H1 (cell line): ENCODE data around the gene ADPRM. TPM values are rescaled to one million over a fixed set of nuclear protein-coding genes. Genes with fewer than 3 reads are reported as not detected.

Experiments used
- CTCF ChIA-PET: fragments of 300-600 bp; sonication (Branson Sonifier 250); formaldehyde crosslinking; loops from one replicate; lab custom pipeline; 2021; ENCODE audit not compliant: partially characterized antibody; lab: Charles Lee
- POLR2A ChIA-PET: fragments of 300-600 bp; sonication (Branson Sonifier 250); formaldehyde crosslinking; loops from one replicate; lab custom pipeline; 2021; ENCODE audit warnings: inconsistent platforms; ENCODE audit not compliant: partially characterized antibody; lab: Charles Lee
- DNase-seq, 2 experiments: peaks; one replicate each; pipeline versions ENCODE4 v3.0.0 to v3.0.0-alpha.2; 2010 to 2022; ENCODE audit warnings: low spot score in 2 of 2, low read depth in 1 of 2, mixed read lengths in 1 of 2
- FAIRE-seq: peaks from 2 replicates; lab custom pipeline; 2011; peaks lifted over from hg19 to GRCh38; lab: Jason Lieb, UNC
- H2AFZ ChIP-seq: 2 replicates; pipeline ENCODE4 v1.8.1; 2012; ENCODE audit warnings: low read length, inconsistent platforms
- H2AK5ac ChIP-seq: 2 replicates; pipeline ENCODE4 v1.6.1; 2013; ENCODE audit warnings: low read depth, low read length
- H2BK120ac ChIP-seq: replicated peaks from 2 replicates; pipeline ENCODE3; 2013; ENCODE audit warnings: low read depth, low read length, inconsistent platforms
- H2BK12ac ChIP-seq: 2 replicates; pipeline ENCODE4 v1.6.1; 2013; ENCODE audit warnings: low read depth, low read length
- H2BK15ac ChIP-seq: 2 replicates; pipeline ENCODE4 v1.6.1; 2013; ENCODE audit warnings: low read length
- H2BK20ac ChIP-seq: 2 replicates; pipeline ENCODE4 v1.6.1; 2013; ENCODE audit warnings: low read length
- H2BK5ac ChIP-seq: 2 replicates; pipeline ENCODE4 v1.6.1; 2013; ENCODE audit warnings: low read depth, low read length
- H3K14ac ChIP-seq: 2 replicates; pipeline ENCODE4 v1.6.1; 2013; ENCODE audit warnings: inconsistent platforms; ENCODE audit not compliant: insufficient read length
- H3K18ac ChIP-seq: 2 replicates; pipeline ENCODE4 v1.6.1; 2013; ENCODE audit warnings: low read length; ENCODE audit errors: extremely low read depth
- H3K23ac ChIP-seq: 2 replicates; pipeline ENCODE4 v1.6.1; 2013; ENCODE audit warnings: inconsistent platforms; ENCODE audit not compliant: insufficient read length
- H3K23me2 ChIP-seq: 2 replicates; pipeline ENCODE4 v1.6.1; 2013; ENCODE audit warnings: low read depth, low read length
- H3K27ac ChIP-seq: 2 replicates; pipeline ENCODE4 v1.6.1; 2011; ENCODE audit warnings: low read depth, low read length, inconsistent platforms
- H3K27me3 ChIP-seq, 4 experiments: replicated peaks in 1 of 4; 1 replicate in 1 of 4; 2 replicates in 3 of 4; pipeline versions ENCODE4 v1.6.1 to v1.8.1; 2011 to 2013; ENCODE audit warnings: low read length in 3 of 4, mild to moderate bottlenecking in 3 of 4, inconsistent platforms in 2 of 4, mixed read lengths in 2 of 4, moderate library complexity in 1 of 4; ENCODE audit not compliant: control insufficient read depth in 3 of 4, insufficient read depth in 3 of 4; ENCODE audit errors: extremely low read depth in 1 of 4
- H3K36me3 ChIP-seq, 4 experiments: 2 replicates each; pipeline versions ENCODE4 v1.6.1 to v1.8.1; 2011 to 2013; ENCODE audit warnings: mild to moderate bottlenecking in 4 of 4, low read length in 3 of 4, moderate library complexity in 2 of 4, control low read depth in 1 of 4, inconsistent platforms in 1 of 4; ENCODE audit not compliant: insufficient read depth in 4 of 4, control insufficient read depth in 2 of 4
- H3K4ac ChIP-seq: replicated peaks from 2 replicates; pipeline ENCODE3; 2013; ENCODE audit warnings: low read length, low read depth, mixed read lengths, inconsistent platforms; ENCODE audit not compliant: insufficient read length
- H3K4me1 ChIP-seq, 4 experiments: replicated peaks in 1 of 4; 1 replicate in 1 of 4; 2 replicates in 3 of 4; pipeline versions ENCODE4 v1.6.1 to v1.8.1; 2011 to 2013; ENCODE audit warnings: low read length in 3 of 4, inconsistent platforms in 2 of 4, mixed read lengths in 1 of 4; ENCODE audit not compliant: insufficient read depth in 4 of 4, control insufficient read depth in 3 of 4
- H3K4me2 ChIP-seq, 2 experiments: 2 replicates each; pipeline versions ENCODE4 v1.6.1 to v1.8.1; 2011 to 2013; ENCODE audit warnings: low read depth in 2 of 2, low read length in 2 of 2, control low read depth in 1 of 2, inconsistent platforms in 1 of 2, mild to moderate bottlenecking in 1 of 2; ENCODE audit not compliant: insufficient read depth in 1 of 2
- H3K4me3 ChIP-seq, 4 experiments: fragments of 200-600, 300-600 bp in 1 of 4; sonication (generic), shearing (Covaris generic), sonication (Bioruptor Twin) in 1 of 4; 2 replicates each; pipeline versions ENCODE4 v1.5.1 to v1.8.1; 2011 to 2016; ENCODE audit warnings: low read length in 4 of 4, low read depth in 3 of 4, control low read depth in 2 of 4, inconsistent platforms in 2 of 4, mild to moderate bottlenecking in 2 of 4, mixed read lengths in 1 of 4, moderate library complexity in 1 of 4; ENCODE audit not compliant: insufficient read depth in 2 of 4; ENCODE audit errors: extremely low read depth in 1 of 4
- H3K56ac ChIP-seq: replicated peaks from 2 replicates; pipeline ENCODE3; 2013; ENCODE audit warnings: low read depth, mild to moderate bottlenecking, mixed read lengths, low read length, inconsistent platforms; ENCODE audit not compliant: insufficient read length
- H3K79me1 ChIP-seq: 2 replicates; pipeline ENCODE4 v1.6.1; 2013; ENCODE audit warnings: low read depth, low read length, control low read depth
- H3K79me2 ChIP-seq, 2 experiments: 2 replicates each; pipeline versions ENCODE4 v1.6.1 to v1.8.1; 2012 to 2013; ENCODE audit warnings: low read length in 2 of 2, mild to moderate bottlenecking in 2 of 2, inconsistent platforms in 1 of 2; ENCODE audit not compliant: insufficient read depth in 2 of 2, control insufficient read depth in 1 of 2
- H3K9ac ChIP-seq, 4 experiments: replicated peaks in 1 of 4; 1 replicate in 1 of 4; 2 replicates in 3 of 4; pipeline versions ENCODE4 v1.6.1 to v1.8.1; 2011 to 2013; ENCODE audit warnings: low read depth in 3 of 4, low read length in 3 of 4, control low read depth in 2 of 4, mild to moderate bottlenecking in 2 of 4, moderate library complexity in 2 of 4, inconsistent platforms in 1 of 4; ENCODE audit errors: extremely low read depth in 1 of 4
- H3K9me3 ChIP-seq, 2 experiments: 2 replicates each; pipeline versions ENCODE4 v1.6.1 to v1.8.1; 2012 to 2013; ENCODE audit warnings: mild to moderate bottlenecking in 2 of 2, moderate library complexity in 2 of 2, control low read depth in 1 of 2, inconsistent platforms in 1 of 2, low read depth in 1 of 2, low read length in 1 of 2, mixed read lengths in 1 of 2; ENCODE audit not compliant: insufficient read depth in 2 of 2
- H4K20me1 ChIP-seq, 2 experiments: replicated peaks in 1 of 2; 2 replicates each; pipeline versions ENCODE3 to v1.8.1; 2011 to 2013; ENCODE audit warnings: inconsistent platforms in 2 of 2, low read length in 2 of 2, mild to moderate bottlenecking in 1 of 2; ENCODE audit not compliant: insufficient read depth in 2 of 2, control insufficient read depth in 1 of 2
- H4K5ac ChIP-seq: 2 replicates; pipeline ENCODE4 v1.6.1; 2013; ENCODE audit warnings: low read length, low read depth, mixed read lengths, inconsistent platforms; ENCODE audit not compliant: insufficient read length
- H4K8ac ChIP-seq: 2 replicates; pipeline ENCODE4 v1.8.0; 2013; ENCODE audit warnings: mild to moderate bottlenecking, moderate library complexity, low read length, inconsistent platforms; ENCODE audit not compliant: insufficient read depth; ENCODE audit errors: extremely low read depth
- H4K91ac ChIP-seq: replicated peaks from 2 replicates; pipeline ENCODE3; 2013; ENCODE audit warnings: low read length, mixed read lengths, inconsistent platforms; ENCODE audit not compliant: insufficient read length
- CTCF ChIP-seq, 3 experiments: IDR thresholded peaks; 1 replicate in 2 of 3; 2 replicates in 1 of 3; pipeline versions ENCODE4 v1.5.1 to v1.6.1; 2011; ENCODE audit warnings: low read length in 3 of 3, mild to moderate bottlenecking in 3 of 3, inconsistent platforms in 2 of 3, low read depth in 1 of 3, moderate library complexity in 1 of 3; ENCODE audit not compliant: insufficient read depth in 1 of 3; ENCODE audit errors: control extremely low read depth in 1 of 3
- GABPA ChIP-seq: IDR thresholded peaks from 2 replicates; pipeline ENCODE4 v1.6.1; 2011; ENCODE audit warnings: mild to moderate bottlenecking, low read length, moderate library complexity, borderline replicate concordance; ENCODE audit not compliant: insufficient read depth
- NANOG ChIP-seq: IDR thresholded peaks from 2 replicates; pipeline ENCODE4 v1.6.1; 2011; ENCODE audit warnings: low read length, low read depth, mild to moderate bottlenecking, inconsistent platforms; ENCODE audit not compliant: insufficient read depth, poor library complexity, severe bottlenecking
- SAP30 ChIP-seq: fragments of 300-600 bp; sonication (generic); IDR thresholded peaks from 2 replicates; pipeline ENCODE4 v1.7.1; 2012; ENCODE audit warnings: low read length, moderate library complexity, mild to moderate bottlenecking, inconsistent platforms; ENCODE audit not compliant: insufficient read depth, insufficient replicate concordance
- TAF7 ChIP-seq: optimal IDR thresholded peaks from 2 replicates; pipeline ENCODE3; 2011; ENCODE audit warnings: low read depth, mild to moderate bottlenecking, inconsistent platforms, low read length, moderate library complexity, borderline replicate concordance
- ZNF274 ChIP-seq: IDR thresholded peaks from 2 replicates; pipeline ENCODE4 v1.7.0; 2012; ENCODE audit warnings: low read length, borderline replicate concordance; ENCODE audit errors: extremely low read depth
- WGBS, 2 experiments: shearing (Covaris generic) in 1 of 2; methylation state at CpG; one replicate each; pipeline versions ENCODE4 v1.1.6 to v1.1.7; 2013 to 2015; ENCODE audit warnings: low lambda C conversion rate in 2 of 2, mixed read lengths in 2 of 2, inconsistent platforms in 1 of 2, low coverage in 1 of 2, missing lambda C conversion rate in 1 of 2; ENCODE audit not compliant: insufficient replicate concordance in 2 of 2, insufficient coverage in 1 of 2, insufficient read length in 1 of 2; ENCODE audit errors: extremely low coverage in 1 of 2, missing lambda C conversion rate in 1 of 2; 5-methylcytosine and 5-hydroxymethylcytosine counted together
- polyA plus RNA-seq, 7 experiments: library from polyadenylated mRNA; depleted of rRNA in 3 of 7; stranded (reverse) in 5 of 7; unstranded in 2 of 7; fragments of >200 nt in 5 of 7; fragments of 200-250 nt in 2 of 7; gene quantifications; 1 replicate in 5 of 7; 2 replicates in 1 of 7; 4 replicates in 1 of 7; pipeline versions ENCODE4 v1.2.1 to v1.2.3, GENCODE V29; 2011 to 2013; ENCODE audit warnings: missing spikeins in 2 of 7, mixed read lengths in 2 of 7
- total RNA-seq: library from RNA; stranded (reverse); fragmentation: NEBNext Ultra II Directional; extraction: Animal tissue kit (Norgen Biotek cat#: 25700); gene quantifications from 2 replicates; pipeline ENCODE4 v1.2.1, GENCODE V29; 2021

The ADPRM gene
- total and polyA plus RNA-seq, 2 of the 8 experiments (the other 6 are each of a cell fraction or from before 2014, with no cell fraction given), result 6.7 to 7.9 TPM

- Histone ChIP-seq H4K8ac (no peak overlapping the region), H2BK20ac (no peak overlapping the region), H3K56ac (no peak overlapping the region), H3K4me3 (no peak overlapping the region), H3K4me2 (no peak overlapping the region), H3K23me2 (no peaks in the 10 kb centered on the region), H3K23ac (no peak overlapping the region), H4K5ac (no peak overlapping the region), H3K9me3 (no peaks in the 10 kb centered on the region), H3K27me3 (no peaks in the 10 kb centered on the region), H3K14ac (no peak overlapping the region), H3K27ac (no peak overlapping the region), H2BK12ac (no peak overlapping the region), H3K9ac (no peak overlapping the region), H2AK5ac (no peak overlapping the region), H3K79me2 (no peaks in the 10 kb centered on the region), H4K91ac (no peak overlapping the region), H4K20me1 (peaks cover 0 to 2% of the 10 kb centered on the region in 2 experiments), H2BK15ac (no peak overlapping the region), H3K18ac (no peak overlapping the region), H3K36me3 (no peaks in the 10 kb centered on the region), H2AFZ (no peak overlapping the region), H3K79me1 (no peaks in the 10 kb centered on the region), H2BK5ac (no peak overlapping the region), H2BK120ac (no peak overlapping the region), H3K4me1 (no peaks in the 10 kb centered on the region), H3K4ac (no peak overlapping the region)
- 98% methylated on average over 10 of the region's 10 CpGs; no CpG with 5 or more reads in 1 of the 2 experiments for WGBS, 2 experiments
- ChIA-PET CTCF (interaction anchor here (0.7 to 4.7 kb wide), 5 partner anchors 16 to 687 kb away, joined by 3 to 23 read pairs (median 3); no protein-coding TSS in a partner anchor), POLR2A (interaction anchor here (1.0 kb wide), 1 partner anchor 35 kb away, joined by 3 read pairs; no protein-coding TSS in a partner anchor)
- DNase-seq (no peak), FAIRE-seq (no peak)
- TF ChIP-seq NANOG, result no peak
- TF ChIP-seq SAP30, result no peak
- TF ChIP-seq GABPA, result no peak
- TF ChIP-seq CTCF (IDR thresholded peaks at IDR 0.05; ENCODE audit: control extremely low read depth in 1 of 3, insufficient read depth in 1 of 3, low read depth in 1 of 3, low read length in 3 of 3), result no peak
- no peak for TF ChIP-seq ZNF274
- no peak for TF ChIP-seq TAF7
Measured at GRCh38 chr17:10661437-10661836, 36.0 kb upstream of the ADPRM start.
